H9 (cell line): Measurements from ENCODE around the gene ACTA1. TPM values are rescaled to one million over a fixed set of nuclear protein-coding genes. Genes with fewer than 3 reads are reported as not detected.
"Not testable (repeated sequence)": the region's sequence is repeated elsewhere in the genome, so short reads cannot be mapped to it uniquely, and the experiment has no call there.

ENCODE experiments used
- DNase-seq: peaks from one replicate; pipeline ENCODE4 v3.0.0-alpha.2; 2017
- H2AFZ ChIP-seq: one replicate; pipeline ENCODE4 v1.6.1; 2013; ENCODE audit warnings: mild to moderate bottlenecking, low read length, control low read depth, moderate library complexity
- H2AK5ac ChIP-seq: 2 replicates; pipeline ENCODE4 v1.6.1; 2013; ENCODE audit warnings: low read length, control low read depth, mixed read lengths; ENCODE audit not compliant: insufficient read length
- H2BK120ac ChIP-seq: one replicate; pipeline ENCODE4 v1.6.1; 2013; ENCODE audit warnings: low read depth, mild to moderate bottlenecking, low read length, control low read depth, inconsistent platforms; ENCODE audit not compliant: poor library complexity, severe bottlenecking
- H2BK12ac ChIP-seq: 2 replicates; pipeline ENCODE4 v1.6.1; 2013; ENCODE audit warnings: low read length, control low read depth, mixed read lengths, low read depth; ENCODE audit not compliant: insufficient read length
- H2BK15ac ChIP-seq: 2 replicates; pipeline ENCODE4 v1.6.1; 2013; ENCODE audit warnings: low read depth, low read length, control low read depth
- H2BK20ac ChIP-seq: one replicate; pipeline ENCODE4 v1.6.1; 2013; ENCODE audit warnings: low read depth, mild to moderate bottlenecking, low read length, control low read depth, inconsistent platforms; ENCODE audit not compliant: poor library complexity, severe bottlenecking
- H2BK5ac ChIP-seq: 2 replicates; pipeline ENCODE4 v1.6.1; 2013; ENCODE audit warnings: low read length, control low read depth, mixed read lengths; ENCODE audit not compliant: insufficient read length
- H3K14ac ChIP-seq: 2 replicates; pipeline ENCODE4 v1.6.1; 2013; ENCODE audit warnings: low read length, control low read depth; ENCODE audit not compliant: insufficient read depth
- H3K18ac ChIP-seq: 2 replicates; pipeline ENCODE4 v1.6.1; 2013; ENCODE audit warnings: low read depth, mild to moderate bottlenecking, mixed read lengths, low read length, control low read depth; ENCODE audit not compliant: insufficient read length
- H3K23ac ChIP-seq: 2 replicates; pipeline ENCODE4 v1.6.1; 2013; ENCODE audit warnings: low read length, control low read depth, mixed read lengths, low read depth; ENCODE audit not compliant: insufficient read length
- H3K23me2 ChIP-seq: 2 replicates; pipeline ENCODE4 v1.6.1; 2013; ENCODE audit warnings: low read depth, mild to moderate bottlenecking, mixed read lengths, low read length, control low read depth; ENCODE audit not compliant: insufficient read length, poor library complexity, severe bottlenecking
- H3K27ac ChIP-seq: 2 replicates; pipeline ENCODE4 v1.5.1; 2013; ENCODE audit warnings: low read length, control low read depth, mixed read lengths, low read depth; ENCODE audit not compliant: insufficient read length
- H3K27me3 ChIP-seq: 2 replicates; pipeline ENCODE4 v1.6.1; 2013; ENCODE audit warnings: low read length, control low read depth, inconsistent platforms; ENCODE audit not compliant: insufficient read depth
- H3K4ac ChIP-seq: 2 replicates; pipeline ENCODE4 v1.6.1; 2013; ENCODE audit warnings: low read depth, mild to moderate bottlenecking, control low read depth, inconsistent platforms, low read length, moderate library complexity
- H3K4me1 ChIP-seq: 2 replicates; pipeline ENCODE4 v1.6.1; 2013; ENCODE audit warnings: low read length, control low read depth, inconsistent platforms; ENCODE audit not compliant: insufficient read depth
- H3K4me2 ChIP-seq: 2 replicates; pipeline ENCODE4 v1.6.1; 2013; ENCODE audit warnings: low read length, control low read depth, mixed read lengths; ENCODE audit not compliant: insufficient read length, insufficient read depth
- H3K56ac ChIP-seq: 2 replicates; pipeline ENCODE4 v1.6.1; 2013; ENCODE audit warnings: low read depth, mild to moderate bottlenecking, mixed read lengths, low read length, control low read depth; ENCODE audit not compliant: insufficient read length
- H3K79me1 ChIP-seq: 2 replicates; pipeline ENCODE4 v1.6.1; 2013; ENCODE audit warnings: low read depth, mild to moderate bottlenecking, moderate library complexity, low read length, control low read depth, inconsistent platforms; ENCODE audit not compliant: insufficient read depth, poor library complexity, severe bottlenecking
- H3K79me2 ChIP-seq: 2 replicates; pipeline ENCODE4 v1.6.1; 2013; ENCODE audit warnings: low read length, control low read depth, inconsistent platforms; ENCODE audit not compliant: insufficient read depth
- H3K9ac ChIP-seq: 2 replicates; pipeline ENCODE4 v1.6.1; 2013; ENCODE audit warnings: low read length, control low read depth, mixed read lengths; ENCODE audit not compliant: insufficient read length; ENCODE audit errors: extremely low read depth
- H3K9me3 ChIP-seq: one replicate; pipeline ENCODE4 v1.6.1; 2013; ENCODE audit warnings: low read depth, low read length, inconsistent platforms; ENCODE audit not compliant: control insufficient read depth
- H3T11ph ChIP-seq: one replicate; pipeline ENCODE4 v1.6.1; 2013; ENCODE audit warnings: mild to moderate bottlenecking, low read length, control low read depth, inconsistent platforms
- H4K20me1 ChIP-seq: one replicate; pipeline ENCODE4 v1.6.1; 2013; ENCODE audit not compliant: control insufficient read depth, insufficient read length, insufficient read depth
- H4K5ac ChIP-seq: 2 replicates; pipeline ENCODE4 v1.6.1; 2013; ENCODE audit warnings: low read depth, mild to moderate bottlenecking, mixed read lengths, low read length, control low read depth; ENCODE audit not compliant: insufficient read length
- H4K8ac ChIP-seq: replicated peaks from 2 replicates; pipeline ENCODE4 v1.6.1; 2013; ENCODE audit warnings: low read length, control low read depth, mixed read lengths, low read depth; ENCODE audit not compliant: insufficient read length
- H4K91ac ChIP-seq: 2 replicates; pipeline ENCODE4 v1.6.1; 2013; ENCODE audit warnings: low read depth, mild to moderate bottlenecking, moderate library complexity, mixed read lengths, low read length, control low read depth; ENCODE audit not compliant: insufficient read length
- H3K27ac Mint-ChIP-seq, 3 experiments: 2 replicates in 2 of 3; 3 replicates in 1 of 3; pipeline ENCODE4 v1.8.0; 2020 to 2021; ENCODE audit warnings: mixed read lengths in 3 of 3, mild to moderate bottlenecking in 1 of 3, moderate library complexity in 1 of 3
- H3K27me3 Mint-ChIP-seq: 2 replicates; pipeline ENCODE4 v1.8.0; 2021; ENCODE audit warnings: low read depth, mild to moderate bottlenecking, moderate library complexity, mixed read lengths
- H3K36me3 Mint-ChIP-seq, 3 experiments: 2 replicates in 2 of 3; 3 replicates in 1 of 3; pipeline ENCODE4 v1.8.0; 2020 to 2021; ENCODE audit warnings: low read depth in 3 of 3, mixed read lengths in 3 of 3; ENCODE audit not compliant: insufficient read depth in 1 of 3
- H3K4me1 Mint-ChIP-seq, 2 experiments: 2 replicates each; pipeline ENCODE4 v1.8.0; 2020; ENCODE audit warnings: mixed read lengths in 2 of 2
- H3K4me3 Mint-ChIP-seq, 2 experiments: 2 replicates in 1 of 2; 3 replicates in 1 of 2; pipeline ENCODE4 v1.8.0; 2020 to 2021; ENCODE audit warnings: mild to moderate bottlenecking in 2 of 2, mixed read lengths in 2 of 2, moderate library complexity in 1 of 2
- H3K9me3 Mint-ChIP-seq, 2 experiments: 2 replicates in 1 of 2; 3 replicates in 1 of 2; pipeline ENCODE4 v1.8.0; 2020; ENCODE audit warnings: mild to moderate bottlenecking in 2 of 2, mixed read lengths in 2 of 2, moderate library complexity in 1 of 2
- WGBS: extraction: QIAGEN DNeasy Blood & Tissue Kit; methylation state at CpG from one replicate; pipeline ENCODE4 v1.1.7; 2013; ENCODE audit warnings: missing lambda C conversion rate, low lambda C conversion rate, mixed read lengths; ENCODE audit not compliant: insufficient read length; ENCODE audit errors: extremely low coverage; 5-methylcytosine and 5-hydroxymethylcytosine counted together
- total RNA-seq: library from RNA; stranded (reverse); gene quantifications from 2 replicates; pipeline ENCODE4 v1.2.1, GENCODE V29; 2021

Gene ACTA1
- total RNA-seq, 1 experiment from 2014 or later, result 48.5 TPM

DNA sequence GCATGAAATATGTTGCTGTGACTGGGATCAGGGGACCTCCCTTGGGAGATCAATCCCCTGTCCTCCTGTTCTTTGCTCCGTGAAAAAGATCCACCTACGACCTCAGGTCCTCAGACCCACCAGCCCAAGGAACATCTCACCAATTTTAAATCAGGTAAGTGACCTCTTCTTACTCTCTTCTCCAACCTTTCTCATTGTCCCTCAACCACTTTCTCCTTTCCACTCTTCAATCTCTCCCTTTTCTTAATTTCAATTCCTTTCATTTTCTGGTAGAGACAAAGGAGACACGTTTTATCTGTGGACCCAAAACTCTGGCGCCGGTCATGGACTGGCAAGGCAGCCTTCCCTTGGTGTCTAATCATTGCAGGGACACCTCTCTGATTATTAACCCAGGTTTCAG, 21.1 kb downstream of the ACTA1 start:
- H2BK120ac ChIP-seq, H3K9me3 Mint-ChIP-seq, H3K23ac ChIP-seq, H3K9ac ChIP-seq, H3K9me3 ChIP-seq, H2BK5ac ChIP-seq, H3K27me3 ChIP-seq, H3K27ac Mint-ChIP-seq, H3K56ac ChIP-seq, H4K5ac ChIP-seq, H3K27ac ChIP-seq, H3K79me1 ChIP-seq, H2BK12ac ChIP-seq, H2BK20ac ChIP-seq, H3K79me2 ChIP-seq, H3K4ac ChIP-seq, H3K18ac ChIP-seq, H4K20me1 ChIP-seq, H2AFZ ChIP-seq, H2BK15ac ChIP-seq, H2AK5ac ChIP-seq, H3K23me2 ChIP-seq, DNase-seq, H4K8ac ChIP-seq, H3T11ph ChIP-seq, H4K91ac ChIP-seq, H3K14ac ChIP-seq, H3K4me2 ChIP-seq, H3K36me3 Mint-ChIP-seq: not testable (repeated sequence)
- Mint-ChIP-seq H3K4me1 (peaks cover 28 to 51% of the 10 kb centered on the region in 2 experiments), H3K27me3 (peaks cover 49% of the 10 kb centered on the region), H3K4me3 (peak overlapping the region in 1 of 2 experiments; percentile 19; a peak in 1 of 5 replicates)
- peaks cover 16% of the 10 kb centered on the region; the same call in 1 of the 2 replicates for H3K4me1 ChIP-seq
- WGBS, result no CpG with 5 or more reads among the region's 5 CpGs
